ENCODE results near the gene MRNIP. TPM values are rescaled to one million over a fixed set of nuclear protein-coding genes. Genes with fewer than 3 reads are reported as not detected.

Gene MRNIP
- total RNA-seq, 1 experiment from 2014 or later, result 31.1 TPM

DNA sequence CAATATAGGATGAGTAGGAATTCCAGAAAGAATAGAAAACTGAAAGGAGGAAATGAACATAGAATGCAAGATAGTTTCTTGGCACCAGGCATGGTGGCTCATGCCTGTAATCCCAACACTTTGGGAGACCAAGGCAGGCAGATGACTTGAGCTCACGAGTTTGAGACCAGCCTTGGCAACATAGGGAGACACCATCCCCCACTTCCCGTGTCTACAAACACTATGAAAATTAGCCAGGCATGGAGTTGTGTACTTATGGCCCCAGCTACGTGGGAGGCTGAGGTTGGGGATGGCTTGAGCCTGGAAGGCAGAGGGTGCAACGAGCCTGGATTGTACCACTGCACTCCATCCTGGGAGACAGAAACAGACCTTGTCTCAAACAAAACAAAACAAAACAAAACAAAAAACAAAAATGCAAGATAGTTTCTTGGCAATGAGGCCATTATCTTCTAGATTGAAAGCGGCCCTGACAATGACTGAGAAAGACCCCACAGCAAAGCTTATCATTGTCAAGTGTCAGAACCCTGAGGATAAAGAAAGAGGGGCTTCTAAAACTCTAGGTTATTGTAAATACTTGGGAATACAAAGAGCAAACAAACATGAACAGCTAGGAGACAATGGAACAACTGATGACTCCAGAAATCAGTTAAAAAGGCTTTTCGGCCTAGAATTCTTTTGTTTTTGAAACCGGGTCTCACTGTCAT is 28.7 kb downstream of the MRNIP start:
- Histone ChIP-seq H3K9me3 (ENCODE audit: control insufficient read depth, low read depth, low read length) (no peaks in the 10 kb centered on the region), H2BK15ac (ENCODE audit: low read depth, low read length) (no peak overlapping the region), H2AFZ (ENCODE audit: low read length) (no peak overlapping the region), H3K56ac (ENCODE audit: insufficient read length, low read depth, low read length) (no peak overlapping the region), H3K9ac (ENCODE audit: extremely low read depth, insufficient read length, low read length) (no peak overlapping the region), H2BK120ac (ENCODE audit: low read depth, low read length, poor library complexity, severe bottlenecking) (no peak overlapping the region), H2AK5ac (ENCODE audit: insufficient read length, low read length) (no peak overlapping the region), H3K79me2 (ENCODE audit: insufficient read depth, low read length) (no peaks in the 10 kb centered on the region), H3K4me1 (ENCODE audit: insufficient read depth, low read length) (peaks cover 9% of the 10 kb centered on the region; the same call in 1 of the 2 replicates), H3T11ph (ENCODE audit: low read length) (no peak overlapping the region), H3K4me2 (ENCODE audit: insufficient read depth, insufficient read length, low read length) (no peak overlapping the region), H4K8ac (replicated peaks; ENCODE audit: insufficient read length, low read depth, low read length) (no peak overlapping the region), H2BK5ac (ENCODE audit: insufficient read length, low read length) (no peak overlapping the region), H4K20me1 (ENCODE audit: control insufficient read depth, insufficient read depth, insufficient read length) (no peaks in the 10 kb centered on the region), H3K79me1 (ENCODE audit: insufficient read depth, low read depth, low read length, poor library complexity, severe bottlenecking) (no peaks in the 10 kb centered on the region), H2BK12ac (ENCODE audit: insufficient read length, low read depth, low read length) (no peak overlapping the region), H3K14ac (ENCODE audit: insufficient read depth, low read length) (no peak overlapping the region), H3K18ac (ENCODE audit: insufficient read length, low read depth, low read length) (no peak overlapping the region), H3K23me2 (ENCODE audit: insufficient read length, low read depth, low read length, poor library complexity, severe bottlenecking) (no peaks in the 10 kb centered on the region), H2BK20ac (ENCODE audit: low read depth, low read length, poor library complexity, severe bottlenecking) (no peak overlapping the region), H3K23ac (ENCODE audit: insufficient read length, low read depth, low read length) (no peak overlapping the region), H4K5ac (ENCODE audit: insufficient read length, low read depth, low read length) (no peak overlapping the region), H3K27me3 (ENCODE audit: insufficient read depth, low read length) (no peaks in the 10 kb centered on the region), H3K4ac (ENCODE audit: low read depth, low read length) (no peak overlapping the region), H3K27ac (ENCODE audit: insufficient read length, low read depth, low read length) (no peak overlapping the region), H4K91ac (ENCODE audit: insufficient read length, low read depth, low read length) (no peak overlapping the region)
- TF ChIP-seq, protein P1, sequence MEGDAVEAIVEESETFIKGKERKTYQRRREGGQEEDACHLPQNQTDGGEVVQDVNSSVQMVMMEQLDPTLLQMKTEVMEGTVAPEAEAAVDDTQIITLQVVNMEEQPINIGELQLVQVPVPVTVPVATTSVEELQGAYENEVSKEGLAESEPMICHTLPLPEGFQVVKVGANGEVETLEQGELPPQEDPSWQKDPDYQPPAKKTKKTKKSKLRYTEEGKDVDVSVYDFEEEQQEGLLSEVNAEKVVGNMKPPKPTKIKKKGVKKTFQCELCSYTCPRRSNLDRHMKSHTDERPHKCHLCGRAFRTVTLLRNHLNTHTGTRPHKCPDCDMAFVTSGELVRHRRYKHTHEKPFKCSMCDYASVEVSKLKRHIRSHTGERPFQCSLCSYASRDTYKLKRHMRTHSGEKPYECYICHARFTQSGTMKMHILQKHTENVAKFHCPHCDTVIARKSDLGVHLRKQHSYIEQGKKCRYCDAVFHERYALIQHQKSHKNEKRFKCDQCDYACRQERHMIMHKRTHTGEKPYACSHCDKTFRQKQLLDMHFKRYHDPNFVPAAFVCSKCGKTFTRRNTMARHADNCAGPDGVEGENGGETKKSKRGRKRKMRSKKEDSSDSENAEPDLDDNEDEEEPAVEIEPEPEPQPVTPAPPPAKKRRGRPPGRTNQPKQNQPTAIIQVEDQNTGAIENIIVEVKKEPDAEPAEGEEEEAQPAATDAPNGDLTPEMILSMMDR (conservative IDR thresholded peaks at IDR 0.05), result no peak
- Mint-ChIP-seq H3K27ac (peak overlapping the region; percentile 7 to 78 (median 16); a peak in 2 of 7 replicates), H3K4me3 (0 out of 5 replicates have a peak overlapping the region, but pooled peaks of 1 of the 2 experiments have one; percentile 2), H3K4me1 (peaks cover 28% of the 10 kb centered on the region in 2 experiments), H3K36me3 (ENCODE audit: insufficient read depth in 1 of 3, low read depth in 3 of 3) (peaks cover 70 to 96% (median 92%) of the 10 kb centered on the region in 3 experiments), H3K9me3 (peaks cover 0 to 3% of the 10 kb centered on the region in 2 experiments; a peak in 2 of 5 replicates), H3K27me3 (ENCODE audit: low read depth) (no peaks in the 10 kb centered on the region)
- DNase-seq, result no peak
- WGBS (ENCODE audit: extremely low coverage, insufficient read length, low lambda C conversion rate), result no CpG with 5 or more reads among the region's 7 CpGs

Data from H9 (cell line).